Measurements from ENCODE around the gene KPNA3.

DNA sequence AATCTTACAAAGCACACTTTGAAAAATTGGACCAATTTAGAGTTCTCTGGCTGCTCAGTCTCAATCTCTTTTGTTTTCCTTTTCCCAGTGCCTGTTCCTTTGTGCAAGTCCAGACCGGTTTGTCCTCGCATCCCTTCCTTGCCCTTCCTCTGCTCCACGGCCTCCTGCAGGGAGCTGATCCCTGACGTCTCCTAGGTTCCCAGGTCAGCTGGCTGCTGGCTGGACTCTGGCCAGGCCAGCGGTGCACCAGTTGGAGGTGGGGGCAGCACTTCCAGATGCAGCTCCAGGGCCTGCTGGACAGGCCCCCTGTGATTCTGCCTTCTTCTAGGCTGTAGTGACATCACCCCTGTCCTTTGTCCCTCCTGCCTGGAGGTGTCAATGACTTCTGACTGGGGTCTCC, 44.0 kb upstream of the KPNA3 start:
- TF ChIP-seq, protein P1, sequence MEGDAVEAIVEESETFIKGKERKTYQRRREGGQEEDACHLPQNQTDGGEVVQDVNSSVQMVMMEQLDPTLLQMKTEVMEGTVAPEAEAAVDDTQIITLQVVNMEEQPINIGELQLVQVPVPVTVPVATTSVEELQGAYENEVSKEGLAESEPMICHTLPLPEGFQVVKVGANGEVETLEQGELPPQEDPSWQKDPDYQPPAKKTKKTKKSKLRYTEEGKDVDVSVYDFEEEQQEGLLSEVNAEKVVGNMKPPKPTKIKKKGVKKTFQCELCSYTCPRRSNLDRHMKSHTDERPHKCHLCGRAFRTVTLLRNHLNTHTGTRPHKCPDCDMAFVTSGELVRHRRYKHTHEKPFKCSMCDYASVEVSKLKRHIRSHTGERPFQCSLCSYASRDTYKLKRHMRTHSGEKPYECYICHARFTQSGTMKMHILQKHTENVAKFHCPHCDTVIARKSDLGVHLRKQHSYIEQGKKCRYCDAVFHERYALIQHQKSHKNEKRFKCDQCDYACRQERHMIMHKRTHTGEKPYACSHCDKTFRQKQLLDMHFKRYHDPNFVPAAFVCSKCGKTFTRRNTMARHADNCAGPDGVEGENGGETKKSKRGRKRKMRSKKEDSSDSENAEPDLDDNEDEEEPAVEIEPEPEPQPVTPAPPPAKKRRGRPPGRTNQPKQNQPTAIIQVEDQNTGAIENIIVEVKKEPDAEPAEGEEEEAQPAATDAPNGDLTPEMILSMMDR (IDR thresholded peaks at IDR 0.05; ENCODE audit: insufficient read depth, low read length) = no peak
- TF ChIP-seq, protein P2, sequence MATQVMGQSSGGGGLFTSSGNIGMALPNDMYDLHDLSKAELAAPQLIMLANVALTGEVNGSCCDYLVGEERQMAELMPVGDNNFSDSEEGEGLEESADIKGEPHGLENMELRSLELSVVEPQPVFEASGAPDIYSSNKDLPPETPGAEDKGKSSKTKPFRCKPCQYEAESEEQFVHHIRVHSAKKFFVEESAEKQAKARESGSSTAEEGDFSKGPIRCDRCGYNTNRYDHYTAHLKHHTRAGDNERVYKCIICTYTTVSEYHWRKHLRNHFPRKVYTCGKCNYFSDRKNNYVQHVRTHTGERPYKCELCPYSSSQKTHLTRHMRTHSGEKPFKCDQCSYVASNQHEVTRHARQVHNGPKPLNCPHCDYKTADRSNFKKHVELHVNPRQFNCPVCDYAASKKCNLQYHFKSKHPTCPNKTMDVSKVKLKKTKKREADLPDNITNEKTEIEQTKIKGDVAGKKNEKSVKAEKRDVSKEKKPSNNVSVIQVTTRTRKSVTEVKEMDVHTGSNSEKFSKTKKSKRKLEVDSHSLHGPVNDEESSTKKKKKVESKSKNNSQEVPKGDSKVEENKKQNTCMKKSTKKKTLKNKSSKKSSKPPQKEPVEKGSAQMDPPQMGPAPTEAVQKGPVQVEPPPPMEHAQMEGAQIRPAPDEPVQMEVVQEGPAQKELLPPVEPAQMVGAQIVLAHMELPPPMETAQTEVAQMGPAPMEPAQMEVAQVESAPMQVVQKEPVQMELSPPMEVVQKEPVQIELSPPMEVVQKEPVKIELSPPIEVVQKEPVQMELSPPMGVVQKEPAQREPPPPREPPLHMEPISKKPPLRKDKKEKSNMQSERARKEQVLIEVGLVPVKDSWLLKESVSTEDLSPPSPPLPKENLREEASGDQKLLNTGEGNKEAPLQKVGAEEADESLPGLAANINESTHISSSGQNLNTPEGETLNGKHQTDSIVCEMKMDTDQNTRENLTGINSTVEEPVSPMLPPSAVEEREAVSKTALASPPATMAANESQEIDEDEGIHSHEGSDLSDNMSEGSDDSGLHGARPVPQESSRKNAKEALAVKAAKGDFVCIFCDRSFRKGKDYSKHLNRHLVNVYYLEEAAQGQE (IDR thresholded peaks at IDR 0.05; ENCODE audit: insufficient replicate concordance, low read depth) = no peak
- TF ChIP-seq SPI1 (IDR thresholded peaks at IDR 0.05; ENCODE audit: borderline replicate concordance, low read depth) = no peak
- no peak for TF ChIP-seq POLR2AphosphoS5 (IDR thresholded peaks at IDR 0.05; ENCODE audit: low read depth)
- TF ChIP-seq GABPA (IDR thresholded peaks at IDR 0.05; ENCODE audit: low read depth) = no peak
